ENCODE data around the gene MOSPD2.

GRCh38 chrX:14883826-14884225 lies 10.6 kb downstream of the MOSPD2 start:
- no peak for TF ChIP-seq CTCF (IDR thresholded peaks at IDR 0.05)
- no peak for TF ChIP-seq POLR2A (IDR thresholded peaks at IDR 0.05)

Measured in body of pancreas (tissue), 4 donors.